Esophagus mucosa (tissue), 1 donor: ENCODE results near the gene ARID5B. TPM values are rescaled to one million over a fixed set of nuclear protein-coding genes. Genes with fewer than 3 reads are reported as not detected.

ENCODE experiments used
- ATAC-seq: fragments of 200-7000 bp; cut with Tn5 transposase; one replicate; pipeline ENCODE4 v1.9.1; 2020
- total RNA-seq: library from RNA; stranded (reverse); gene quantifications from one replicate; pipeline ENCODE4 v1.2.4, GENCODE V29; 2023
- donor health status: DM: yes; HTN: yes; CAD: no.

The ARID5B gene
- total RNA-seq, 1 donor from 2014 or later: 23.4 TPM

GRCh38 chr10:61939902-61940301 lies 38.4 kb downstream of the ARID5B start:
- no peak for ATAC-seq

DNA sequence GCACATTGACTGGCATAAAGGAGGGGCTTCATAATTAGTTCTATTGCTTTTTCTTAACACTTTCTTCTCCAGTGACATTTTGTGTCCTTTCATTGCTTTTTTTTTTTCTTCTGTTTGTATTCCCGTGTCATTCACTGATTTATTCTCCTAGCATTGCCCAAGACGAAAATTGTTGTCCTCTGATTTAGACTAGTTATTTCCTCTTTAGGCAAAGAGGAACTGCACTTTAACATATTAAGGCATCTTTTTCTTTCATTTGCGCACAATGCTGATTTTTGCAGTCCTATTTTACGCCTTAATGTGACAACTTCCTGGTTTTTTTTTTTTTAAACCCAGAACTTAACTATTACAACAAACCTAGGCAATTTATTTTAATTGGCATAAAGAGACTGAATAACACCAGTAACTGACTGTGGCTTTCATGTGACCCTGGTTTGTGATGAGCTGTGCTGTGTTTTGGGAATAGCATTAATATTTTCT lies 39.7 kb downstream of the ARID5B start:
- ATAC-seq: no peak

GRCh38 chr10:61942604-61943461 lies 41.3 kb downstream of the ARID5B start:
- ATAC-seq: no peak

GRCh38 chr10:61943674-61944378 lies 42.3 kb downstream of the ARID5B start:
- ATAC-seq: peak; percentile 81

DNA sequence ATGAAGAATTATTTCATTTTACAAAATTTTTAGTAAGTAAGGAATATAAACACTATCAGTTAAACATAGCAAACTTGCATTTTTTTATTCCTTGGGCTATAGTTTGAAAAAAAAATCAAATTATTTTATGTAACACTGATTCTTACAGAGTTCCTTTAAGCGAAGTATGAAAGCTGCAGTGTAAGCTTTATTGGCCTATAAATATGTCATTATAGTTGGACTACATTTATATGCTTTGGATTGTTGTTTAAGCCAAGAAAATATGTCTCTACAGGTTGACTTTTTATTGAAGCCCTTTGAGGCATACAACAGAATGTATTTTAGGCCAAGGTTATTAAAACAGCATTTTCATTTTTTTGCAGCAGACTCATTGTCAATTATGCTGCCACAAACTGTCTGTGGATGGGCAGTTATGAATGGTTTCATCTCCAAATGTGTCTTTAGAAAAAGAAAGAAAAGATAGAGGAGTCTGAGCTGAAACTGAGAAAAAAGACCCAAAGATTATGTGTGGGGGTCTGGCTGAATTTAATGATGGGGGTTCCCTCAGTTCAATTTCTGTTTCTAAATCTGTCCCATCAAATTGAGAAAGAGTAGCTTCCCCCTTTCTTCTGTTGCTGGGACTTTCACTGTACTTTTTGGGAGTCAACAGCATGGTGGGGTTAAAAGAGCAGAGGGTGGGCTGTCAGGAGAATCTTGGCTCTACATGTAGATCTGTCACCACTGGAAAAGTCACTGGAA lies 43.1 kb downstream of the ARID5B start:
- ATAC-seq: peak; percentile 27

DNA sequence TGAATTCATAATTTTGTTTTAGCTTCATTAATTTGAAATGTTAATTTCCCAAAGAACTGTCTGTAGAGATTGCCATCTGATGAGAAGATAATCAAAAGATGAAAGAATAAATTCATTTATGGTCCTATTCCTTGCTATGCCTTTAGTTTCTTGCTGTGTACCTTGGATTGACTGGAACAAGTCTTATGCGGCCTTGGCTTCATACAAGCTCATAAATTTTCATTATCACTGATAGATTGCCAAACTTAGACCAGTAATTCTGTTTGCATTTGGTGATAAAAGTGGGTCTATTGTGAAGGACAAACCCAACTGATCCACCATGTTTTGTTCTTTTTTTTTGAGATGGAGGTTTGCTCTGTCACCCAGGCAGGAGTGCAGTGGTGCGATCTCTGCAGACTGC lies 48.2 kb downstream of the ARID5B start:
- no peak for ATAC-seq

GRCh38 chr10:61950449-61951143 lies 49.1 kb downstream of the ARID5B start:
- no peak for ATAC-seq

DNA sequence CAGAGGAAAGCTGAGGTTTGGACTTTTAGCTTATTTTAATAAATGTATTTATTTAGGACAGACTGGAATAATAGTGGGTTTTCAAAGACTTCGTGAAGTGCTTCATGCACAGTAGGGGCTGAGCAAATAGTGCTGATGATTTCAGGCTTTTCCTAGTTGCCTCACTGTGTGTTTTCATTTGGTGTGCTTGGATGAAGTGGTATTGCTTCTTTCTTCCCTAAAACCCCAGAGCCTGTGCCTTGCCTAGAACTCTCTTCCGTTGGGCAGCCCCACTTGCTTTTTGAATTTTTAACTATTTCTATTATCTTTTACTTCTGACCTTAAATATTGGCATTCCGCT lies 49.6 kb downstream of the ARID5B start:
- no peak for ATAC-seq

- ATAC-seq: no peak
These were observed 50.7 kb downstream of the ARID5B start for GRCh38 chr10:61952028-61952674.

DNA sequence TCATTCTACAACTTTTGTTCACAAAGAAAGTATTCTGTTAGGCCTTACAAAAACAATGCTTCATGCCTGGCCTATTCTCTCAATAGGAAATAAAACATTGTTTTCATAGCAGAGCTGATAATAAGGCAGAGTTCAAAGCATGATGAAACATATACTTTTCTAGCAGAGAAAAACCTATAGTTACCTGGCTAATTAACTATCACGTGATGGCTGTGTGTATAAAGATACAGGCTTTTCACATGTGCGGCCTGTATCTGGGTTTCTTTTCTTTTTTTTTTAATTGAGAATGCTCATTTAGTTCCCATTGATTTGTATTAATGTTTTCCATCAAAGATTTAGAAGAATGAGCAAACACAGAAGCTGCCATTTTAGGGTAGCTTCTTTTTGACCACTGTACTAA lies 51.7 kb downstream of the ARID5B start:
- no peak for ATAC-seq

- ATAC-seq: no peak
These were observed 56.3 kb downstream of the ARID5B start for GRCh38 chr10:61957806-61958205.

- no peak for ATAC-seq
These were observed 56.8 kb downstream of the ARID5B start for GRCh38 chr10:61958311-61958710.

DNA sequence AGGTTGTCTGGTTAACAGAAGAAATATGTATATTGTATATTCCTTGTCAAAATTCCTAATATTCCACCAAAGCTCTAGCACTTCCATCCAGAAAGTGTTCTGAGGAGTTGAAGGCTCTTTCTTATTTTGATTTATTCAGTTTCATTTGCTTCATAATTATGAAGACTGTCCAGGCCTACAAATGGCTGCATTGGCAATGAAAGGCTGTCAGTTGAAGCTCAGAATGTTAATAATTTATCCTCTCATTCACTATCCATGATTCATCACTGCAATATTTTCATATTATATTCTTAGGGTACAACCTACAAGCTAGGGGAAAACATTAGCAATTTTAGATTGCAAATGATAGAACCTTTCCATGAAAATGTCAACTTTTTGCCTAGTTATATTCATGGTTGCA lies 57.3 kb downstream of the ARID5B start:
- ATAC-seq: no peak

DNA sequence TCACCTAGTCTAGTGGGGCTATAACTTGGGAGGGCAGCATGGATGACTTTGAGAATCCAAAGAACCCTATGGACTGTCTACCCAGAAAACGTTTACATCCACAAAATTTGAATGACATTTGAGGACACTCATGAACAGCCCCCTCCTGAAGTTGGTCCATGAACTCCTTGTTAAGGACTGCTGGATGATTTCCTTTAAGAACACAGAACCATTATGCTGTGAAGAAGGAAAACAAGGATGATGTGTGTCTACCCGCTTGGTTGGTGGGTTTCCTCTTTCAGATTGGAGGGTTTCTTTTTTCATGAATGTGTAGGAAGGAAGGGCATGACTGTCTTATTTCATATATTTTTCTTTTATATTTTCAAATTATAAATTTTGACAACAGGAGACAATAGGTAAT lies 58.3 kb downstream of the ARID5B start:
- ATAC-seq: no peak

GRCh38 chr10:61960396-61961120 lies 59.1 kb downstream of the ARID5B start:
- ATAC-seq: no peak

DNA sequence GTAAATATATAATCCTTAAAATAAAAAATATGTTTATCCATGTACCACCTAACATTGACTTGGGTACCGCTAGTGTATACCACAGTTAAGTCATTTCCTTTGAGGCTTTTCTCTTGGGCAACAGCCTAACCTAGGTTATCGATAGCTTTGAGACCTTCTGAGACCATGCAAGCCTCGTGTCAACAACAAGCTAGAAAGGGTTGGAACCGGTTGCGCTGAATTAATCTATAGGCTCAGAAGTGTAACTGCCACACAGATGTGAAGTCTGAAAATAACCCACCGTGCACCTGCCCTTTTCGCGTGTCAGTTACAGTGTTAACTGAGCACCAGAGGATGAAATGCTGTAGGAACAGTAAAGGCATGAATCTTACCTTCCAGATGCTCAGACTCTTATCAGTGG lies 59.8 kb downstream of the ARID5B start:
- peak; percentile 13 for ATAC-seq

GRCh38 chr10:61962971-61963370 lies 61.5 kb downstream of the ARID5B start:
- ATAC-seq: no peak

GRCh38 chr10:61963669-61964058 lies 62.2 kb downstream of the ARID5B start:
- no peak for ATAC-seq

DNA sequence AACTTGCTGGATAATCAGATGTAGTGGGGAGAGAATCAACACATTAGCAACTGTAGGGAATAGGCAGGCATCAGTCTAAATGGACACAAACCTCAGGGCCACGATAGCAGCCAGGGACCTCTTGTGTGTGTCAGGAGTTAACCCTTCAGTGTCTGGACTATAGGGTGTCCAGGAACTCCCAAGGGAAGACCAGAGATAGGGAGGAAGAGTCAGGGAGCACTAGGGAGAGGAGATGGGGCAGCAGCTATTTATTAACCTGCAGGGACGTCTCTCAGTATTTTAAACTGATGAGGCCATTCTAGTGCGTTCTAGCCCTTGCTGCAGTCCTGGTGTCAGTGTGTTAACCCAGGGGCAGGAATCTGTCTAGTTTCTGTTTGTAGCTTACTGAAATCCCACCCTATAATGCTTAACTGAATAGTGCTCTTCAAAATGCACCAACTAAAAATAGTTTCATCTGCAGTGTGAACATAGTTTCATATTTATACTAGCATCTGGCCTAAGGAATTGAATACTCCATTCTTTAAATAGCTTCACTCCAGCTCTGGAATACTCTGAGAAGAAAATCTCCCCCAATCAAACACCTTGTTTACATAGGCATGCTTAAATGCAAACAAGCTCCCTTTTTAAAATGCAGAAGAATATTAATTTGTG lies 62.7 kb downstream of the ARID5B start:
- no peak for ATAC-seq

GRCh38 chr10:61964949-61965702 lies 63.6 kb downstream of the ARID5B start:
- no peak for ATAC-seq
